Measurements from ENCODE around the gene DPH3. TPM values are rescaled to one million over a fixed set of nuclear protein-coding genes. Genes with fewer than 3 reads are reported as not detected.

The DPH3 gene
- total and polyA plus RNA-seq, 2 of the 8 experiments (the other 6 are each of a cell fraction or from before 2014, with no cell fraction given): 9.8 to 40.1 TPM

GRCh38 chr3:16304061-16305010, 39.6 kb upstream of the DPH3 start:
- ChIA-PET POLR2A (ENCODE audit: partially characterized antibody) (interaction anchor here (1.2 kb wide), 1 partner anchor 12 kb away, joined by 4 read pairs; no protein-coding TSS in a partner anchor), CTCF (ENCODE audit: partially characterized antibody) (interaction anchor here (0.8 to 4.4 kb wide), 8 partner anchors 8 to 213 kb away, joined by 3 to 19 read pairs (median 4); no protein-coding TSS in a partner anchor)
- FAIRE-seq: no peak
- Histone ChIP-seq H3K56ac (replicated peaks; ENCODE audit: insufficient read length, low read depth, low read length) (no peak overlapping the region), H2AFZ (ENCODE audit: low read length) (no peak overlapping the region), H3K9me3 (ENCODE audit: insufficient read depth in 2 of 2, low read depth in 1 of 2, low read length in 1 of 2) (no peaks in the 10 kb centered on the region), H4K91ac (replicated peaks; ENCODE audit: insufficient read length, low read length) (no peak overlapping the region), H3K4ac (replicated peaks; ENCODE audit: insufficient read length, low read depth, low read length) (no peak overlapping the region), H3K4me3 (ENCODE audit: extremely low read depth in 1 of 4, insufficient read depth in 2 of 4, low read depth in 3 of 4, low read length in 4 of 4) (no peak overlapping the region), H4K5ac (ENCODE audit: insufficient read length, low read depth, low read length) (no peak overlapping the region), H3K23ac (ENCODE audit: insufficient read length) (no peak overlapping the region), H2BK12ac (ENCODE audit: low read depth, low read length) (no peak overlapping the region), H3K27ac (ENCODE audit: low read depth, low read length) (no peak overlapping the region), H3K4me2 (ENCODE audit: insufficient read depth in 1 of 2, low read depth in 2 of 2, low read length in 2 of 2) (no peak overlapping the region), H3K23me2 (ENCODE audit: low read depth, low read length) (no peaks in the 10 kb centered on the region), H3K36me3 (ENCODE audit: control insufficient read depth in 2 of 4, insufficient read depth in 4 of 4, low read length in 3 of 4) (peaks cover 0 to 23% (median 4%) of the 10 kb centered on the region in 4 experiments; a peak in 4 of 8 replicates), H3K79me1 (ENCODE audit: low read depth, low read length) (peaks cover 4% of the 10 kb centered on the region; the same call in 1 of the 2 replicates), H2BK20ac (ENCODE audit: low read length) (no peak overlapping the region), H3K18ac (ENCODE audit: extremely low read depth, low read length) (no peak overlapping the region; the same call in 1 of the 2 replicates), H3K79me2 (ENCODE audit: control insufficient read depth in 1 of 2, insufficient read depth in 2 of 2, low read length in 2 of 2) (peaks cover 0 to 8% of the 10 kb centered on the region in 2 experiments; a peak in 1 of 4 replicates), H4K8ac (ENCODE audit: extremely low read depth, insufficient read depth, low read length) (no peak overlapping the region), H2BK120ac (replicated peaks; ENCODE audit: low read depth, low read length) (no peak overlapping the region), H3K9ac (replicated peaks in 1 of 4; ENCODE audit: extremely low read depth in 1 of 4, low read depth in 3 of 4, low read length in 3 of 4) (no peak overlapping the region), H2BK15ac (ENCODE audit: low read length) (no peak overlapping the region), H2AK5ac (ENCODE audit: low read depth, low read length) (no peak overlapping the region), H3K14ac (ENCODE audit: insufficient read length) (no peak overlapping the region), H3K27me3 (replicated peaks in 1 of 4; ENCODE audit: control insufficient read depth in 3 of 4, extremely low read depth in 1 of 4, insufficient read depth in 3 of 4, low read length in 3 of 4) (no peaks in the 10 kb centered on the region), H3K4me1 (replicated peaks in 1 of 4; ENCODE audit: control insufficient read depth in 3 of 4, insufficient read depth in 4 of 4, low read length in 3 of 4) (peaks cover 7 to 29% (median 21%) of the 10 kb centered on the region in 4 experiments; a peak in 6 of 7 replicates), H4K20me1 (replicated peaks in 1 of 2; ENCODE audit: control insufficient read depth in 1 of 2, insufficient read depth in 2 of 2, low read length in 2 of 2) (no peaks in the 10 kb centered on the region), H2BK5ac (ENCODE audit: low read depth, low read length) (no peak overlapping the region)
- 89% methylated on average over 2 of the region's 2 CpGs; no CpG with 5 or more reads in 1 of the 2 experiments for WGBS, 2 experiments (ENCODE audit: extremely low coverage in 1 of 2, insufficient coverage in 1 of 2, insufficient read length in 1 of 2, insufficient replicate concordance in 2 of 2, low coverage in 1 of 2, low lambda C conversion rate in 2 of 2, missing lambda C conversion rate in 1 of 2)
- no peak for DNase-seq (ENCODE audit: low read depth in 1 of 2, low spot score in 2 of 2)
- TF ChIP-seq TCF12 (IDR thresholded peaks at IDR 0.05; ENCODE audit: low read depth, low read length) (no peak), BRCA1 (IDR thresholded peaks at IDR 0.05; ENCODE audit: low read depth, low read length) (no peak), KDM1A (IDR thresholded peaks at IDR 0.05; ENCODE audit: borderline replicate concordance, low read length) (no peak), CHD1 (IDR thresholded peaks at IDR 0.05; ENCODE audit: low read depth, low read length) (no peak), SIX5 (IDR thresholded peaks at IDR 0.05; ENCODE audit: low read depth, low read length) (no peak), TBP (IDR thresholded peaks at IDR 0.05; ENCODE audit: low read depth, low read length) (no peak), ASH2L (IDR thresholded peaks at IDR 0.05; ENCODE audit: low read length) (no peak), MAFK (IDR thresholded peaks at IDR 0.05; ENCODE audit: low read depth, low read length) (no peak), TAF1 (IDR thresholded peaks at IDR 0.05; ENCODE audit: low read depth, low read length) (no peak), RAD21 (IDR thresholded peaks at IDR 0.05 in 1 of 2, conservative IDR thresholded peaks at IDR 0.05 in 1 of 2; ENCODE audit: low read depth in 2 of 2, low read length in 2 of 2) (no peak), BACH1 (IDR thresholded peaks at IDR 0.05; ENCODE audit: low read length) (no peak), E2F6 (IDR thresholded peaks at IDR 0.05) (no peak)
